Measurements from ENCODE around the gene WASF3.
A peak's percentile ranks its signal among the peaks of the same experiment; 100 is the strongest.
"Not testable (repeated sequence)": the region's sequence is repeated elsewhere in the genome, so short reads cannot be mapped to it uniquely, and the experiment has no call there.

WASF3 gene

DNA sequence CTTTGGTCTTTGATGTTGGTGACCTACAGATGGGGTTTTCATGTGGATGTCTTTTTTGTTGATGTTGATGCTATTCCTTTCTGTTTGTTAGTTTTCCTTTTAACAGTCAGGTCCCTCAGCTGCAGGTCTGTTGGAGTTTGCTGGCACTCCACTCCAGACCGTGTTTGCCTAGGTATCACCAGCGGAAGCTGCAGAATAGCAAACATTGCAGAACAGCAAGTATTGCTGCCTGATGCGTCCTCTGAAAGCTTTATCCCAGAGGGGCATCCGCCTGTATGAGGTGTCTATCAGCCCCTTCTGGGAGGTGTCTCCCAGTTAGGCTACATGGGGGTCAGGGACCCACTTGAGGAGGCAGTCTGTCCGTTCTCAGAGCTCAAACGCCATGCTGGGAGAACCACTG is 78.2 kb downstream of the WASF3 start:
- H3K27me3 ChIP-seq (replicated peaks; ENCODE audit: control insufficient read depth, insufficient read depth, low read length); DNase-seq (ENCODE audit: low read depth); H3K9me3 ChIP-seq (ENCODE audit: control insufficient read depth, low read length); H3K9ac ChIP-seq (ENCODE audit: low read length); H3K4me3 ChIP-seq (ENCODE audit: low read length); H3K4me1 ChIP-seq (ENCODE audit: control insufficient read depth, insufficient read depth, low read length): not testable (repeated sequence)
- peaks cover 18% of the 10 kb centered on the region for H3K36me3 ChIP-seq (ENCODE audit: control insufficient read depth, insufficient read depth, low read length, severe bottlenecking)

DNA sequence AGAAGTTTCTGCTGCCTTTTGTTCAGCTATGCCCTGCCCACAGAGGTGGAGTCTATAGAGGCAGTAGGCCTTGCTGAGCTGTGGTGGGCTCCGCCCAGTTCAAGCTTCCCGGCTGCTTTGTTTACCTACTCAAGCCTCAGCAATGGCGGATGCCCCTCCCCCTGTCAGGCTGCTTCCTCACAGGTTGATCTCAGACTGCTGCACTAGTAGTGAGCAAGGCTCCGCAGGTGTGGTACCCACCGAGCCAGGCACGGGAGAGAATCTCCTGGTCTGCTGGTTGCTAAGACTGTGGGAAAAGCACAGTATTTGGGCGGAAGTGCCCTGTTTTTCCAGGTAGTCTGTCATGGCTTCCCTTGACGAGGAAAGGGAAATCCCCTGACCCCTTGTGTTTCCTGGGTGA is 78.6 kb downstream of the WASF3 start:
- H3K9ac ChIP-seq (ENCODE audit: low read length); H3K27me3 ChIP-seq (replicated peaks; ENCODE audit: control insufficient read depth, insufficient read depth, low read length); H3K4me1 ChIP-seq (ENCODE audit: control insufficient read depth, insufficient read depth, low read length); H3K9me3 ChIP-seq (ENCODE audit: control insufficient read depth, low read length); DNase-seq (ENCODE audit: low read depth); H3K4me3 ChIP-seq (ENCODE audit: low read length): not testable (repeated sequence)
- H3K36me3 ChIP-seq (ENCODE audit: control insufficient read depth, insufficient read depth, low read length, severe bottlenecking), result peaks cover 18% of the 10 kb centered on the region

- Histone ChIP-seq H3K4me3 (ENCODE audit: low read length) (no peak overlapping the region), H3K36me3 (ENCODE audit: control insufficient read depth, insufficient read depth, low read length, severe bottlenecking) (peaks cover 49% of the 10 kb centered on the region), H3K9ac (ENCODE audit: low read length) (no peak overlapping the region), H3K4me1 (ENCODE audit: control insufficient read depth, insufficient read depth, low read length) (no peaks in the 10 kb centered on the region), H3K27me3 (replicated peaks; ENCODE audit: control insufficient read depth, insufficient read depth, low read length) (no peaks in the 10 kb centered on the region), H3K9me3 (ENCODE audit: control insufficient read depth, low read length) (peaks cover 7% of the 10 kb centered on the region)
- no peak for DNase-seq (ENCODE audit: low read depth)
These were observed 89.1 kb downstream of the WASF3 start for GRCh38 chr13:26646603-26647002.

GRCh38 chr13:26651234-26651633 is 93.8 kb downstream of the WASF3 start:
- DNase-seq (ENCODE audit: low read depth), result no peak
- H3K36me3 ChIP-seq (ENCODE audit: control insufficient read depth, insufficient read depth, low read length, severe bottlenecking), result peaks cover 31% of the 10 kb centered on the region
- H3K9me3 ChIP-seq (ENCODE audit: control insufficient read depth, low read length), result peaks cover 7% of the 10 kb centered on the region
- H3K4me3 ChIP-seq (ENCODE audit: low read length), result no peak overlapping the region
- no peaks in the 10 kb centered on the region for H3K27me3 ChIP-seq (replicated peaks; ENCODE audit: control insufficient read depth, insufficient read depth, low read length)
- peaks cover 16% of the 10 kb centered on the region for H3K4me1 ChIP-seq (ENCODE audit: control insufficient read depth, insufficient read depth, low read length)
- H3K9ac ChIP-seq (ENCODE audit: low read length), result no peak overlapping the region

DNA sequence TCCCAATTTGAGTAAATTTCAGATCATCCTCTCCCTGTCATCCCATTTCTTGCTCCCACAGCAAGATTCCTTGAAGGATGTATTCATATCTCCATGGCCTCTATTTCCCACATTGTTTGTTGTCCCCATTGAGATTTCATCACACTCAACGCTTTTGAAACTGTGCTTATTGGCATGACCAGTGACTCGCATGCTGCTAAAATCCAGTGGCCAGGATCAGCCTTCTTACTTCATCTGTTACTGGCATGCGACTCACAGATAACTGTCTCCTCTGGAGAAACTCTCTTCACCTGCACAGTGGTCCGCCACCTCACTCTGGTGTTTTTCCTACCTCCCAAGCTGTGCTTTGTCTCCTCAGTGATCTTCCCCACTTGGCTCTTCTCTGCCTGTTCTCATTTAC is 95.8 kb downstream of the WASF3 start:
- peaks cover 32% of the 10 kb centered on the region for H3K4me1 ChIP-seq (ENCODE audit: control insufficient read depth, insufficient read depth, low read length)
- H3K9me3 ChIP-seq (ENCODE audit: control insufficient read depth, low read length), result peaks cover 7% of the 10 kb centered on the region
- H3K9ac ChIP-seq (ENCODE audit: low read length), result no peak overlapping the region
- H3K36me3 ChIP-seq (ENCODE audit: control insufficient read depth, insufficient read depth, low read length, severe bottlenecking), result peaks cover 27% of the 10 kb centered on the region
- DNase-seq (ENCODE audit: low read depth), result peak; percentile 60
- H3K4me3 ChIP-seq (ENCODE audit: low read length), result no peak overlapping the region
- no peaks in the 10 kb centered on the region for H3K27me3 ChIP-seq (replicated peaks; ENCODE audit: control insufficient read depth, insufficient read depth, low read length)

GRCh38 chr13:26653842-26654241 is 96.4 kb downstream of the WASF3 start:
- Histone ChIP-seq H3K4me1 (ENCODE audit: control insufficient read depth, insufficient read depth, low read length) (peaks cover 38% of the 10 kb centered on the region), H3K9me3 (ENCODE audit: control insufficient read depth, low read length) (peaks cover 7% of the 10 kb centered on the region), H3K36me3 (ENCODE audit: control insufficient read depth, insufficient read depth, low read length, severe bottlenecking) (peaks cover 27% of the 10 kb centered on the region), H3K9ac (ENCODE audit: low read length) (no peak overlapping the region), H3K4me3 (ENCODE audit: low read length) (no peak overlapping the region), H3K27me3 (replicated peaks; ENCODE audit: control insufficient read depth, insufficient read depth, low read length) (no peaks in the 10 kb centered on the region)
- DNase-seq (ENCODE audit: low read depth), result no peak

DNA sequence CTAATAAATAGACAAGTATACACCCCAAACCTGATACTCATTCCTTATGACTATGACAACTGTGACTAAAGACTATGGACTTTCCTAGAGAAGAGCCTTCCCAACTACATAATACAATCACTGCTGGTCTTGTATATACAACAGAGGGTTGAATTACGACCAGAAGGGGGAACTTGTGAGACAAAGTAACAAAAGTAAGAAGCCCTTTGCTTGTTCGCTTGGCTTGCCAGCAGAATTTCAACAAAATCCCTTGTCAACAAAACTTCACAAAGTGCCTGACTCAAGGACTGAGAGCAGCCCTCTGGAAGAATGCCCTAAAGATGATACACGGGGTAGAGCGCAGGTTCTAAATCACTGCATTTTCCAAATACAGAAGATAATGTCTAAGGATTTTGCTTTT is 99.4 kb downstream of the WASF3 start:
- DNase-seq (ENCODE audit: low read depth), result peak; percentile 58
- peaks cover 41% of the 10 kb centered on the region for H3K4me1 ChIP-seq (ENCODE audit: control insufficient read depth, insufficient read depth, low read length)
- H3K27me3 ChIP-seq (replicated peaks; ENCODE audit: control insufficient read depth, insufficient read depth, low read length), result no peaks in the 10 kb centered on the region
- H3K9me3 ChIP-seq (ENCODE audit: control insufficient read depth, low read length), result no peaks in the 10 kb centered on the region
- no peak overlapping the region for H3K9ac ChIP-seq (ENCODE audit: low read length)
- H3K4me3 ChIP-seq (ENCODE audit: low read length), result no peak overlapping the region
- peaks cover 11% of the 10 kb centered on the region for H3K36me3 ChIP-seq (ENCODE audit: control insufficient read depth, insufficient read depth, low read length, severe bottlenecking)

DNA sequence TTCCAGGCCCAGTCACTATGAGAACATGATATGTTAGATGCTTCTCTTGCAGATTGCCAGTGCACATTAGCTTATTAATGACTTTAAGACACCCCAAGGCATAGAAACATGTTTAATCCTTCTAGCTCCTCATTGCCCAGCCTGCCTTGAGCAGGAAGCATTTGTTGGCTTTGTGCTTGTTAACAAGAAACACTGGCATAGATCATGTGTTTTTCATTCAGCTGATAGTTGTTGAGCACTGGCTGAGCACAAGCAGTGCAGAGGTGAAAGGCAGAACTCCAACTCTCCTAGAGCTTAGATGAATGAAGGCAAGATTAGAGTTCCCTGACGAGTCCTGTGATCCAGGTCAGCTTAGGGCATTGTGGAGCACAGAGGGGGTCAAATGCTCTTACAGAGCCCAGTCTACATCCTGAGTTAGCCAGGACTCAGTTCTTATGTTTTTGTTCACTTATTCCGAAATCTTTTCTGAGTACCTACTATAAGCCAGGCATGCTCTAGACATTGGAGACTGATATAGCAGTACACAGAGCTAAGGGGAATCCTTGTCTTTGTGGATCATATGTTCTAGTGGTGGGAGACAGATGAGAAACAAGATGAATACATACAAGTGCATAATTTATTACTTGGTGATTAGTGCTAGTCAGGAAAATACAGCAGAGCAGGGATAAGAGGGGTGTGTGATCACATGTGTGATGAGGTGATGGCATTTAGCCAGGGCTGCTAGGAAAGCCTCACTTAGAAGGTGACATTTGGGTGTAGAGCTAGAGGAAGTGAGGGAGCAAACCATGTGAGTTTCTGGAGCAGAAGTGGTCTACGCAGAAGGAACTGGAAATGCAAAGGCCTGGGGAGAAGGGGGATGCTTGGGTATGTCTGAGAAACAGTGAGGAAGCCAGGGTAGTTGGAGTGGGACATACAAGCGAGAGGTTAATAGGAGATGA is 101.2 kb downstream of the WASF3 start:
- Histone ChIP-seq H3K36me3 (ENCODE audit: control insufficient read depth, insufficient read depth, low read length, severe bottlenecking) (peaks cover 12% of the 10 kb centered on the region), H3K9me3 (ENCODE audit: control insufficient read depth, low read length) (no peaks in the 10 kb centered on the region), H3K27me3 (replicated peaks; ENCODE audit: control insufficient read depth, insufficient read depth, low read length) (no peaks in the 10 kb centered on the region), H3K9ac (ENCODE audit: low read length) (no peak overlapping the region), H3K4me3 (ENCODE audit: low read length) (no peak overlapping the region), H3K4me1 (ENCODE audit: control insufficient read depth, insufficient read depth, low read length) (peaks cover 31% of the 10 kb centered on the region)
- no peak for DNase-seq (ENCODE audit: low read depth)

DNA sequence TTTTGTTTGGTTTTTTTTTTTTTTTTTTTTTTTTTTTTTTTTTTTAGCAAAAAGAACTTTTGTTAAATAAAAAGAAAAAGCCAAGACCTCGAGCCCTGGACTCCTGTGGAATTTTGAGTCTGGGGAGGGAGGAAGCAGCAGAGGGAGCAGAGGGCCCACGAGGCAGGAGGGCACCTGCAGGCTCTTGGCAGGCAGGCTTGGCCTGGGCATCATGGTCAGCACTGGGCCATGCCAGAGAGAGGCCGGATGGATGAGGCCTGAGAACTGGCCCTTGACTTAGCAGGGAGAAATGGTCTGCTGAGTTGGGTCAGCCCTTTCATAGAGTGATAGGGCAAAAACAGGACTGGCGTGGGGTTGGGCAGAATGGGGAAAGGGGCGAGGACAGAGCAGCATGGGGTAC is 102.7 kb downstream of the WASF3 start:
- Histone ChIP-seq H3K9me3 (ENCODE audit: control insufficient read depth, low read length) (no peaks in the 10 kb centered on the region), H3K4me1 (ENCODE audit: control insufficient read depth, insufficient read depth, low read length) (peaks cover 31% of the 10 kb centered on the region), H3K9ac (ENCODE audit: low read length) (no peak overlapping the region)

DNA sequence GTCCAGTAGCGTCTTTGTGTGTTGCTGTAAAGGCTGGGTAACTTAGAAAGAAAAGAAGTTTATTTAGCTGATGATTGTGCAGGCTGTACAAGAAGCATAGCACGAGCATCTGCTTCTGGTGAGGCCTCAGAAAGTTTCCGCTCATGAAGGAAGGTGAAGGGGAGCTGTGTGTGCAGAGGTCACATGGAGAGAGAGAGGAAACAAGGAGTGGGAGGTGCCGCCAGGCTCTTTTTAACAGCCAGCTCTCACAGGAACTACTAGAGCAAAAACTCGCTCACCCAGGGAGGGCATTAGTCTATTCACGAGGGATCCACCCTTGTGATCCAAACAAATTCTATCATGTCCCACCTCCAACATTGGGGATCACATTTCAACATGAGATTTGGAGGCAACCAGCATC is 103.3 kb downstream of the WASF3 start:
- DNase-seq (ENCODE audit: low read depth), result no peak
- Histone ChIP-seq H3K4me1 (ENCODE audit: control insufficient read depth, insufficient read depth, low read length) (peaks cover 31% of the 10 kb centered on the region), H3K27me3 (replicated peaks; ENCODE audit: control insufficient read depth, insufficient read depth, low read length) (no peaks in the 10 kb centered on the region), H3K9ac (ENCODE audit: low read length) (no peak overlapping the region), H3K4me3 (ENCODE audit: low read length) (no peak overlapping the region), H3K9me3 (ENCODE audit: control insufficient read depth, low read length) (no peaks in the 10 kb centered on the region), H3K36me3 (ENCODE audit: control insufficient read depth, insufficient read depth, low read length, severe bottlenecking) (peaks cover 12% of the 10 kb centered on the region)

More for the DNA sequence above, 102.7 kb downstream of the WASF3 start:
- H3K36me3 ChIP-seq (ENCODE audit: control insufficient read depth, insufficient read depth, low read length, severe bottlenecking), result peaks cover 14% of the 10 kb centered on the region
- no peaks in the 10 kb centered on the region for H3K27me3 ChIP-seq (replicated peaks; ENCODE audit: control insufficient read depth, insufficient read depth, low read length)
- DNase-seq (ENCODE audit: low read depth), result no peak
- H3K4me3 ChIP-seq (ENCODE audit: low read length), result no peak overlapping the region

DNA sequence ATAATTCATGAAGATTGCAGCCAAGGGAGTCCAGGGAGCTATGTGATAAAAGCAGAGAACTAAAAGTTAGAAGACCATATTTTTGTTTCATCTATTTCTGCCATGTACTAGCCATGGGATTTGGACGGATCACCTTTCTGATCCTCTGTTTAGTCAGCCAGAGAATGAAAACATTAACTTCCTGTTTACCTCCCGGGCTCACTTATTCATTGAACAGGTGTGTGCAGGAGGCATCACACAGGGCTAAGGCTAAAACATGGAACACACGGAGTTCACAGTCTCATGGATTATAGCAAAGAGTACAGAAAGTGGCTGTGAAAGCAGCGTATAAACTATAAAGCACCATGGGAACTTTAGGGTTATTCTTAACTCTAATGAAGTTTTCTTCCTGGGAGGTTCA is 106.3 kb downstream of the WASF3 start:
- no peaks in the 10 kb centered on the region for H3K9me3 ChIP-seq (ENCODE audit: control insufficient read depth, low read length)
- DNase-seq (ENCODE audit: low read depth), result no peak
- H3K4me1 ChIP-seq (ENCODE audit: control insufficient read depth, insufficient read depth, low read length), result peaks cover 10% of the 10 kb centered on the region
- no peak overlapping the region for H3K9ac ChIP-seq (ENCODE audit: low read length)
- peaks cover 32% of the 10 kb centered on the region for H3K36me3 ChIP-seq (ENCODE audit: control insufficient read depth, insufficient read depth, low read length, severe bottlenecking)
- no peak overlapping the region for H3K4me3 ChIP-seq (ENCODE audit: low read length)
- no peaks in the 10 kb centered on the region for H3K27me3 ChIP-seq (replicated peaks; ENCODE audit: control insufficient read depth, insufficient read depth, low read length)

Data from adipocyte (in vitro differentiated cells).